ENCODE results near the gene BLM.

DNA sequence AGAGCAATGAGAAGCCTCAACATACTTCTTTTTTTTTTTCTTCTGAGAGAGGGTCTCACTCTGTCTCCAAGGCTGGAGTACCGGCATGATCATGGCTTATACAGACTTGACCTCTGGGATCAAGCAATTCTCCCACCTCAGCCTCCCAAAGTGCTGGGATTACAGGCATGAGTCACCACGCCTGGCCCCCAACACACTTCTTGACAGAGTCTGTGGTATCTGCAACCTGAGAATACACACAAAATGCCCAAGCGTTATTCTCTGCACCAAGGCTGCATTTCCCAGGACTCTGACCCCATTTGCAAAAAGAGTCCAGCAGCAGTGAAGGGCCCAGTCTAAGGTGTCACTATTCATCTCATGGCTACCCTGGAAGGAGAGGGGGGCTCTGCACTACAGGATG lies 42.7 kb upstream of the BLM start:
- TF ChIP-seq, protein P1, sequence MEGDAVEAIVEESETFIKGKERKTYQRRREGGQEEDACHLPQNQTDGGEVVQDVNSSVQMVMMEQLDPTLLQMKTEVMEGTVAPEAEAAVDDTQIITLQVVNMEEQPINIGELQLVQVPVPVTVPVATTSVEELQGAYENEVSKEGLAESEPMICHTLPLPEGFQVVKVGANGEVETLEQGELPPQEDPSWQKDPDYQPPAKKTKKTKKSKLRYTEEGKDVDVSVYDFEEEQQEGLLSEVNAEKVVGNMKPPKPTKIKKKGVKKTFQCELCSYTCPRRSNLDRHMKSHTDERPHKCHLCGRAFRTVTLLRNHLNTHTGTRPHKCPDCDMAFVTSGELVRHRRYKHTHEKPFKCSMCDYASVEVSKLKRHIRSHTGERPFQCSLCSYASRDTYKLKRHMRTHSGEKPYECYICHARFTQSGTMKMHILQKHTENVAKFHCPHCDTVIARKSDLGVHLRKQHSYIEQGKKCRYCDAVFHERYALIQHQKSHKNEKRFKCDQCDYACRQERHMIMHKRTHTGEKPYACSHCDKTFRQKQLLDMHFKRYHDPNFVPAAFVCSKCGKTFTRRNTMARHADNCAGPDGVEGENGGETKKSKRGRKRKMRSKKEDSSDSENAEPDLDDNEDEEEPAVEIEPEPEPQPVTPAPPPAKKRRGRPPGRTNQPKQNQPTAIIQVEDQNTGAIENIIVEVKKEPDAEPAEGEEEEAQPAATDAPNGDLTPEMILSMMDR (conservative IDR thresholded peaks at IDR 0.05; ENCODE audit: low read depth, low read length) = no peak
- TF ChIP-seq EZH2 (IDR thresholded peaks at IDR 0.05; ENCODE audit: borderline replicate concordance, low read depth, low read length, poor library complexity, severe bottlenecking) = no peak
